HG02840 (cell line): ENCODE measurements around the gene DDIT3.
"Not testable (repeated sequence)": the region's sequence is repeated elsewhere in the genome, so short reads cannot be mapped to it uniquely, and the experiment has no call there.

Experiments used
- ATAC-seq: cut with Tn5 transposase; IDR thresholded peaks from one replicate; pipeline ENCODE4 v1.9.1; 2021; ENCODE audit warnings: mild to moderate bottlenecking, moderate library complexity, moderate number of reproducible peaks; ENCODE audit not compliant: unreplicated experiment, low FRiP score

DDIT3 gene

GRCh38 chr12:57520053-57520818, at the start of gene DDIT3:
TSS of gene DDIT3 (minus strand) at chr12:57520514. CDS start at chr12:57517406, 3,108 bp downstream.
- ATAC-seq, result peak; percentile 54

- ATAC-seq, result no peak
Observed at GRCh38 chr12:57569858-57570257, 49.5 kb upstream of the DDIT3 start.

- no peak for ATAC-seq
Observed at GRCh38 chr12:57568838-57569237, 48.5 kb upstream of the DDIT3 start.

- ATAC-seq, result no peak
Observed at GRCh38 chr12:57564178-57564740, 43.9 kb upstream of the DDIT3 start.

GRCh38 chr12:57563358-57563757, 43.0 kb upstream of the DDIT3 start:
- no peak for ATAC-seq

GRCh38 chr12:57561117-57561516, 40.8 kb upstream of the DDIT3 start:
- not testable (repeated sequence) for ATAC-seq

- ATAC-seq, result no peak
Observed at GRCh38 chr12:57560516-57560915, 40.2 kb upstream of the DDIT3 start.

- ATAC-seq, result no peak
Observed at GRCh38 chr12:57558864-57559263, 38.5 kb upstream of the DDIT3 start.

GRCh38 chr12:57554897-57555296, 34.6 kb upstream of the DDIT3 start:
- ATAC-seq, result no peak

- ATAC-seq, result no peak
Observed at GRCh38 chr12:57554453-57554852, 34.1 kb upstream of the DDIT3 start.

GRCh38 chr12:57553343-57554202, 33.3 kb upstream of the DDIT3 start:
- ATAC-seq, result no peak

GRCh38 chr12:57552835-57553313, 32.6 kb upstream of the DDIT3 start:
- ATAC-seq, result no peak

- no peak for ATAC-seq
Observed at GRCh38 chr12:57552306-57552651, 32.0 kb upstream of the DDIT3 start.

GRCh38 chr12:57551637-57552305, 31.5 kb upstream of the DDIT3 start:
- ATAC-seq, result no peak

- no peak for ATAC-seq
Observed at GRCh38 chr12:57550641-57551549, 30.6 kb upstream of the DDIT3 start.

- no peak for ATAC-seq
Observed at GRCh38 chr12:57549909-57550640, 29.8 kb upstream of the DDIT3 start, which contains the start of gene KIF5A. TSS of gene KIF5A (plus strand) at chr12:57550044. CDS start at chr12:57550272, 228 bp downstream.

GRCh38 chr12:57549203-57549908, 29.0 kb upstream of the DDIT3 start:
- ATAC-seq, result no peak

GRCh38 chr12:57548488-57548887, 28.2 kb upstream of the DDIT3 start:
- no peak for ATAC-seq
